ENCODE measurements around the gene TOP3B. TPM values are rescaled to one million over a fixed set of nuclear protein-coding genes. Genes with fewer than 3 reads are reported as not detected.

Gene TOP3B
- polyA plus RNA-seq, 1 donor from 2014 or later, result 33.7 TPM

- Histone ChIP-seq H4K20me1 (ENCODE audit: insufficient read depth) (no peaks in the 10 kb centered on the region), H3K9me2 (ENCODE audit: insufficient read depth, low read length) (no peaks in the 10 kb centered on the region), H3K79me2 (replicated peaks; ENCODE audit: insufficient read depth, low read length) (no peaks in the 10 kb centered on the region), H3K27ac (ENCODE audit: low read length) (no peak overlapping the region), H3F3A (ENCODE audit: insufficient read depth, low read length, poor library complexity, severe bottlenecking) (no peaks in the 10 kb centered on the region), H2AFZ (ENCODE audit: low read depth, low read length) (no peak overlapping the region), H3K4me3 (ENCODE audit: low read length) (no peak overlapping the region), H3K9me3 (ENCODE audit: low read length) (no peaks in the 10 kb centered on the region), H3K36me3 (ENCODE audit: insufficient read depth, low read length) (no peaks in the 10 kb centered on the region), H3K9ac (ENCODE audit: low read length) (no peak overlapping the region), H3K4me2 (ENCODE audit: low read length) (no peak overlapping the region), H3K27me3 (ENCODE audit: insufficient read depth, low read depth, low read length) (no peaks in the 10 kb centered on the region)
- TF ChIP-seq RAD21 (conservative IDR thresholded peaks at IDR 0.05), result no peak
- TF ChIP-seq REST (IDR thresholded peaks at IDR 0.05; ENCODE audit: borderline replicate concordance), result no peak
- no peak for TF ChIP-seq EZH2 (IDR thresholded peaks at IDR 0.05; ENCODE audit: borderline replicate concordance, insufficient read depth, low read length, poor library complexity, severe bottlenecking)
- TF ChIP-seq TAF1 (IDR thresholded peaks at IDR 0.05; ENCODE audit: low read depth), result no peak
- TF ChIP-seq POLR2AphosphoS5 (IDR thresholded peaks at IDR 0.05), result no peak
- no peak for TF ChIP-seq SMC3 (conservative IDR thresholded peaks at IDR 0.05; ENCODE audit: poor library complexity)
- TF ChIP-seq CTCF (IDR thresholded peaks at IDR 0.05; ENCODE audit: poor library complexity, severe bottlenecking), result no peak
- no peak for TF ChIP-seq EP300 (conservative IDR thresholded peaks at IDR 0.05; ENCODE audit: poor library complexity, severe bottlenecking)
- TF ChIP-seq MXI1 (conservative IDR thresholded peaks at IDR 0.05; ENCODE audit: poor library complexity, severe bottlenecking), result no peak
Measured at GRCh38 chr22:21960200-21961126, 22.1 kb downstream of the TOP3B start.

GRCh38 chr22:21959274-21960074 lies 23.1 kb downstream of the TOP3B start:
- no peaks in the 10 kb centered on the region for H3K36me3 ChIP-seq (ENCODE audit: insufficient read depth, low read length)
- TF ChIP-seq MXI1 (conservative IDR thresholded peaks at IDR 0.05; ENCODE audit: poor library complexity, severe bottlenecking) (no peak), POLR2AphosphoS5 (IDR thresholded peaks at IDR 0.05) (no peak), EP300 (conservative IDR thresholded peaks at IDR 0.05; ENCODE audit: poor library complexity, severe bottlenecking) (no peak), EZH2 (IDR thresholded peaks at IDR 0.05; ENCODE audit: borderline replicate concordance, insufficient read depth, low read length, poor library complexity, severe bottlenecking) (no peak), REST (IDR thresholded peaks at IDR 0.05; ENCODE audit: borderline replicate concordance) (no peak), RAD21 (conservative IDR thresholded peaks at IDR 0.05) (no peak), CTCF (IDR thresholded peaks at IDR 0.05; ENCODE audit: poor library complexity, severe bottlenecking) (no peak), TAF1 (IDR thresholded peaks at IDR 0.05; ENCODE audit: low read depth) (no peak), SMC3 (conservative IDR thresholded peaks at IDR 0.05; ENCODE audit: poor library complexity) (no peak)

More at GRCh38 chr22:21959274-21960074, 23.1 kb downstream of the TOP3B start:
- Histone ChIP-seq H3K27me3 (ENCODE audit: insufficient read depth, low read depth, low read length) (no peaks in the 10 kb centered on the region), H3K79me2 (replicated peaks; ENCODE audit: insufficient read depth, low read length) (no peaks in the 10 kb centered on the region), H3K4me3 (ENCODE audit: low read length) (no peak overlapping the region), H3F3A (ENCODE audit: insufficient read depth, low read length, poor library complexity, severe bottlenecking) (no peaks in the 10 kb centered on the region), H3K9me2 (ENCODE audit: insufficient read depth, low read length) (no peaks in the 10 kb centered on the region), H3K9me3 (ENCODE audit: low read length) (no peaks in the 10 kb centered on the region), H3K9ac (ENCODE audit: low read length) (no peak overlapping the region), H4K20me1 (ENCODE audit: insufficient read depth) (no peaks in the 10 kb centered on the region), H3K4me2 (ENCODE audit: low read length) (no peak overlapping the region), H3K27ac (ENCODE audit: low read length) (no peak overlapping the region), H2AFZ (ENCODE audit: low read depth, low read length) (no peak overlapping the region)

Data from neural cell (in vitro differentiated cells).